ENCODE data around the gene SERP1. TPM values are rescaled to one million over a fixed set of nuclear protein-coding genes. Genes with fewer than 3 reads are reported as not detected.
A peak's percentile ranks its signal among the peaks of the same experiment; 100 is the strongest.
"Not testable (repeated sequence)": the region's sequence is repeated elsewhere in the genome, so short reads cannot be mapped to it uniquely, and the experiment has no call there.

Gene SERP1
- total RNA-seq, 1 donor from 2014 or later = 120 TPM

DNA sequence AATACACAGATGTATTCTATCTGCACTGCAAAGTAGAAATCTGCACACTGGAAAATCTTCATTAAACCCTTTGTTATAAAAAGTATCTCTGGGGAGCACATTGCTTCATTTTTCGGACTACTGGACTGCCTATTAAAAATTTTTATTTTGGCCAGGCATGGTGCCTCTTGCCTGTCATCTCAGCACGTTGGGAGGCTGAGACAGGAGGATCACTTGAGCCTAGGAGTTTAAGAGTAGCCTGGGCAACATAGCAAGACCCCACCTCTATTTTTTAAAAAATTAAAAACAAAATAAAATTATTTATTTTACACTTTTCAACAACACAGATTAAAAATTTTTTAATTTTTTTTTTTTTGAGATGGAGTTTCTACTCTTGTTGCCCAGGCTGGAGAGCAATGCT lies 6.0 kb downstream of the SERP1 start:
- ATAC-seq = no peak
- no peak for DNase-seq (ENCODE audit: low spot score)

DNA sequence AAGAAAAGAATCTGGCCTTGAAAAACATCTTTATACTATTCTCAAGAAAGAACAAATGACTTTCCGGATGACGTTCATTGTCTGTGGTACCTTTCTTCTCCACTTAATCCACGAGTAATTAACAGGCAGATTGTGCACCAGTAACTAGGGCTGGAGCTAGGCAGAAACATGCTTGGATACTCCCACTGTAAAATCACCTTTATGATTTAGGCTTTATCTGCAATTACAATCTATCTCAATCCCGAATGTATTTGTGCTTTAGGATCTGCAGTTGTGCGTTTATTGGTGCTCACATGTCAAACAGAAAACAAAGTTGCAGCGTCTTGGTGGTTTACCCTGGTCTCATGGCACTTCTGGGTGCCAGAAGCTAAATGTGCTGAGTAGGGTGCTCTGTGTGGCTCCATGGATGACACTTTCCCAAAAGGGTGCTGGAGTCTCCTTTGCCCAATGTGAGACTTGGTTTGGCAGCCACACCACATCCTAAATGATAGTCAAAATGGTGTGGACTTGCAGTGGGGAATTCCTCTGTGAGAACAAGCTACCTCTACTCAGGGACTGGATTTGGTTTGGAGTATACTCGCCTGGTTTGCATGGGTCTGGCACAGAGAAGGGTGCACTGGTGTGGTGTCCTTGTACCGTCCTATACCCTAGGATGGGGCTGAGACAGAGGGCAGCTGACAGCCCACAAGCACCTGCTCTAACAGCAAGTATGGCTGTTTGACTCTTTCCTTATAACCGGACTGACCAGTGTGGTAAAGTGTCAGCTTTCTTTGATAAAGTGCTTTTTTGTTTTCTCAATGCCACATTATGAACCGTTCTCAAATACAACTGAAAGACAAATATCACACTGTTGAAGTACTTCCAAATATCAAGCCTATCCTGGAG lies 7.7 kb downstream of the SERP1 start:
- ATAC-seq (peak; percentile 61), DNase-seq (ENCODE audit: low spot score) (no peak)

DNA sequence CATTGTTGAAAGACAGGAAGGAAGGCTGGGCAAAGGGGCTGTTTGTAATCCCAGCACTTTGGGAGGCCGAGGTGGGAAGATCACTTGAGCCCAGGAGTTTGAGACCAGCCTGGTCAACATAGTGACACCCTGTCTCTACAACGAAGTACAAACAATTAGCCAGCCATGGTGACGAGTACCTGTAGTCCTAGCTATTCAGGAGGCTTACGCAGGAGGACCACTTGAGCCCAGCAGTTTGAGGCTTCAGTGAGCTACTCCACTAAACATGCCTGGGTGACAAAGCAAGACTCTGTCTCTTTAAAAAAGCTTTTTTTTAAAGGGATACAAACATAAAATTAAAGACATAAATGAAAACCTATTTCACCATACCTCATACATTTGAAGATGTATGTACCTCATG lies 11.1 kb downstream of the SERP1 start:
- DNase-seq (ENCODE audit: low spot score) (no peak), ATAC-seq (no peak)

DNA sequence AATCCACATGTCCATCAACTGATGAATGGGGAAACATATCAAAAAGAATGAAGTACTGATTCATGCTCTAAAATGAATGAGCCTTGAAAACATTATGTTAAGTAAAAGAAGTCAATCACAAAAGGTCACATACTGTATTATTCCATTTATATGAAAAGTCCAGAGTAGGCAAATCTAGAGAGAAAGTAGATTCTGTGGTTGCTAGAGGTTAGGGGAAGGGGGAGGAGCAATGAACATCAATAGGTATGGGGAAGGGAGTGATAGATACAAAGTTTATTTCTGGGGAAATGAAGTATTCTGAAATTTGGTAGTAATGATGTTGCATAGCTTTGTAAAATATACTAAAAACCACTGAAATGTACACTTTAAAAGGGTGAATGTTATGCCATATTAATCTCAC lies 14.5 kb downstream of the SERP1 start:
- no peak for DNase-seq (ENCODE audit: low spot score)
- no peak for ATAC-seq

DNA sequence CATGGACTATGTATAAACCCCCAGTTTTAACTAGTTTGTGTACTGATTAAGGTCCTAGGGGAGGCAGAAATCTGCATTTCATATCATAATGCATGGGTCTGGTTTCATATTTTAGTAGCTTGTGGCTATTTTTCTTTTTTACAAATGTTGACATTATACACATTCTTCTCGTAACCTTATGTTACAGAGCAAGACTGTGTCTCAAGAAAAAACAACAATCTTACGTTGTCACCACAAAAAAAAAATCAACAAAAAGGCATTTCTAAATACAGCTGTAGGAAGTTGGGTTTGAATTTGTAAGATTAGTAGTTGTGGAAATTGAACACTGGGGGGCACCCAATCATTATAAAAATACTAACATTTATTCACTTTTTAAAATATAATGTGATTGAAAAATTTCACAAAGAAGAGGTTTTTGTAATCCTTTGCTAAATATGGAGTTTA lies 17.9 kb downstream of the SERP1 start:
- DNase-seq (ENCODE audit: low spot score) (no peak), ATAC-seq (peak; percentile 53)

DNA sequence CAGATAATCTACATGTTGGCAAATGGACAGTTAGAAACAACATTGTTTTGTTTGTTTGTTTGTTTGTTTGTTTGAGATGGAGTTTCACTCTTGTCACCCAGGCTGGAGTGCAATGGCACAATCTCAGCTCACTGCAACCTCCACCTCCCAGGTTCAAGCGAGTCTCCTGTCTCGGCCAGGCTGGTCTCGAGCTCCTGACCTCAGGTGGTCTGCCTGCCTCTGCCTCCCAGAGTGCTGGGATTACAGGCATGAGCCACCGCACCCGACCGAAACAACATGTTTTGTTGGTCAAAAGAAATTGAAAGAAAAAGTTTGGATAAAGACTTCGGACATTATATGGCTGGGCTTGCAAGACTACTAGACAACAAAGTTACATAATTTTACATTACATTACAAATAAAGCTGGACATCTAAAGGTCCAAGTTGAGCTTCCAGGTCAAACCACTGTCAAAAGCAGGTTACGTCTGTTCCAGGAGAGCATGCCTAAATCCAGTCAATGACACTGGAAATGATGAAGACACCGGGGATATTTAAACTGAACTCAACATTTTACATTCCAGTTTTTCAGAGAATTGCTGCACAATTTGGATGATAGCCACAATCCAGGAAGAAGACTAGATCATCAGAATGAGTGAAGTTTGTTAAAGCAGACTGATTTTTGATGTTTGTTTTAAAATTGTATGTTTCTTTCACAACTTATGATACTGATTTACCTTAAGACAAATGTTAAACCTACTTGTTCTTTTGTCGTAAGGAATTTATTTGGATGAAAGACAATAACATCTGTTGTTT lies 18.6 kb downstream of the SERP1 start:
- ATAC-seq (peak; percentile 31), DNase-seq (ENCODE audit: low spot score) (no peak)

DNA sequence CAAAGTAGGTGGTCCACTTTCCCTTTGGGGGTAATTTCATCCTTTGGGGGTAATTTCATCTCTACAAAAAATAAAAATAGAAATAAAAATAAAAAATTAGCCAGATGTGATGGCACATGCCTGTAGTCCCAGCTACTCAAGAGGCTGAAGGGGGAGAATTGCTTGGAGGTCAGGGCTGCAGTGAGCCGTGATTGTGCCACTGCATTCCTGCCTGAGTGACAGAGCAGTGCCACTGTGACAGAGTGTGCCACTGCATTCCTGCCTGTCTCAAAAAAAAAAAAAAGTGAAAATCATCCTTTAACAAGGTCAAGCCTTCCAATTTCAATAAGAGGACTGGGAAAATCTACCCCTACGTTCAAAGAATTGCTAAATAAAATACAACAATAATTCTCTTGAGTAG lies 22.8 kb downstream of the SERP1 start:
- no peak for DNase-seq (ENCODE audit: low spot score)
- ATAC-seq = no peak

DNA sequence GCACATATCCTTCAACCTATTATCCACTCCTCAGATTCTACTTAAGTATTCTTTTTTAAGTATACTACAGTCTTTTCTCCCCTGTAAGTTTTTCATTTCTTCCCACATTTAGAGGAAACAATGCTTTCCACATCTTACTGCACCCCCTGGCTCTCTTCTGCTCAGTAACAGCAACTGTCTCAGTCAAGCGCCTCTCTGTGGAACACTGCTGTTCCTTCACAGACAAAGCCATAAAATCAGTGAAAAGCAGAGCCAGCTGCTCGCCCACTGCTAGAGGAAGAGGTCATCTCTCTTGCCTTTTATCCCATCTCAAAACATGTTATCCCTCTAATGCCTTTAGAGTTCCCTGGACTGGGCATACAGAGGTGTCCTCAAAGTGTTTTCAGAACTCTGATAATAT lies 24.8 kb downstream of the SERP1 start:
- DNase-seq (ENCODE audit: low spot score) (no peak), ATAC-seq (no peak)

DNA sequence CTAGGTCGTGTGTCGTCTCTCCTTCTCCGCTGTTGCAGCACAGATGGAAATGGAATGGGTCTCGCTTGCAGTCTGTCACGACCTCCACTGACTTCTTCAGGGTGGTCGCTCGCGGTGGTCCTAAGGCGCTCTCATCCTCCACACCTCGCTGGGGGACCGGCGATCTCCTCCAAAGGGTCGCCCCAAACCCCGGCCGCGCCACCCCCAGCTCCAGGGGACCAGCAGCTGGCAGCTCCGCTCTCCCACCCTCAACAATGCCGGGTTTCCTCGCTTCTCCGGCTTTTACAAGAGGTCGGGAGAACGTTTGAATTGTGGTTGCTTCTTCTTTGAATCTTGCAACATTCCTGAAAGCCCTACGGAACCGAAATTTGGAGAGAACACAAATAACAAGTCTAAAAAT lies 25.9 kb downstream of the SERP1 start:
- ATAC-seq = no peak
- no peak for DNase-seq (ENCODE audit: low spot score)

DNA sequence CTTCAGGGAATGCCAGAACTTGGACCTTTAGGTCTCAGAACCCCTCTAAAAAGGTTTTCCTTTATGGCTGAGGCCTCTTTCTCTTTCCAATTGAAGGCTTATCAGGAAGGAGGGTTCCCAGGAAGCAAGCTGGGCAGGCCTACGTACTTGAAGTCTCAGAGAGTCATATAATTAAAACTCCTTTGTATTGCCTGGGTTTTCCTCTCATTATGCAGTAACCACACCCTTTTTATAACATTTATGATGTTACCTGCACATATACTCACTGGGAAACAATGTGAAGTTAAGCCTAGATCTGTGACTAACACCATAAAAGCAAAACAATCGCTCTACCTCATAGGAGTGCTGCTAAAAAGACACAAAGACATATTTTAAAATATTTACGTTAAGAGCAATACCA lies 27.3 kb downstream of the SERP1 start:
- DNase-seq (ENCODE audit: low spot score) (no peak), ATAC-seq (no peak)

DNA sequence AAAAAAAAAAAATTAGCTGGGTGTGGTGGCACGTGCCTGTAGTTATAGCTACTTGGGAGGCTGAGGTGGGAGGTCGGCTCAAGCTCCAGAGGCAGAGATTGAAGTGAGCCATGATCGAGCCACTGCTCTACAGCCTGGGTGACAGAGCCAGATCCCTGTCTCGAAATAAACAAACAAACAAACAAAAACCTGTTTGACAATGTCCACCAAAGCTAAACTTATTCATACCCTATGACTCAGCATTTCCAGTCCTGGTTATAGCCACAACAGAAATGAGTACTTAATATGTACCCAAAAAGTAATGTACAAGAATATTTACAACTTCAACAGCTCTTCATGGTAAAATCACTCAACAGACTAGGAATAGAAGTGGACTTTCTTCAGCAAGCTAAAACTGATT lies 31.1 kb downstream of the SERP1 start:
- no peak for ATAC-seq

DNA sequence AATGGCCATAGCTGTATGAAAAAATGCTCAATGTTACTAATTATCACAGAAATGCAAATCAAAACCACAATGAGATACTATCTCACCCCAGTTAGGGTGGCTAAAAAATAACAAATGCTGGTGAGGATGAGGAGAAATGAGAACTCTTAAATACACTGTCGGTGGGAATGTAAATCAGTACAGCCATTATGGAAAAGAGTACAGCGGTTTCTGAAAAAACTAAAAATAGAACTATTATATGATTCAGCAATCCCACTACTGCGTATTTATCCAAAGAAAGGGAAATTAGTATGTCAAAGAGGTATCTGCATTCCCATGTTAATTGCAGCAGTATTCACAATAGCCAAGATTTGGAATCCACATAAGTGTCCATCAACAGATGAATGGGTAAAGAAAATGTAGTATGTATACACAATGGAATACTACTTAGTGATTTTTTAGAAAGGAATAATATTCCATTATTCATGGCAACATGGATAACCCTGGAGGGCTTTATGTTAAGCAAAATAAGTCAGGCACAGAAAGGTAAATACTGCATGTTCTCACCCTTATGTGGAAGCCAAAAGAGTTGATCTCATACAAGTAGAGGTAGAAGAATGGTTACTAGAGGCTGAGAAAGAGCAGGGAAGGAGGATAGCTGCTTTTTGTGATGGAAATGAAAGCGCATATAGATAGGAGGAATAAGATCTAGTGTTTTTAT lies 35.0 kb downstream of the SERP1 start:
- DNase-seq (ENCODE audit: low spot score) (no peak), ATAC-seq (no peak)

More for the DNA sequence above, 31.1 kb downstream of the SERP1 start:
- DNase-seq (ENCODE audit: low spot score) = no peak

DNA sequence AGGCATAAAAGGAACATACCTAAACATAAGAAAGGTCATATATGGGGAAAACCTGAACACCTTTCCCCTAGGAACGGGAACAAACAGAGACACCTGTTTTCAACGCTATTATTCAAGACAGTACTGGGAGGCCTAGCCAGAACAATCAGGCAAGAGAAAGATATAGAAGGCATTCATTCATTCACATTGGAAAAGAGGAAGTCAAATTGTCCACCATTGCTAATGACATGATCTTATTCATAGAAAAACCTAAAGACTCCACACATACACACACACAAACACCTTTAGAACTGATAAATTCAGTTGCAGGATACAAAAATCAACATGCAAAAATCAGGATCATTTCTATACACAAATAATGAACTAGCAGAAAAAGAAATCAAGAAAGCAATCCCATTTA lies 36.5 kb downstream of the SERP1 start:
- no peak for DNase-seq (ENCODE audit: low spot score)
- no peak for ATAC-seq

DNA sequence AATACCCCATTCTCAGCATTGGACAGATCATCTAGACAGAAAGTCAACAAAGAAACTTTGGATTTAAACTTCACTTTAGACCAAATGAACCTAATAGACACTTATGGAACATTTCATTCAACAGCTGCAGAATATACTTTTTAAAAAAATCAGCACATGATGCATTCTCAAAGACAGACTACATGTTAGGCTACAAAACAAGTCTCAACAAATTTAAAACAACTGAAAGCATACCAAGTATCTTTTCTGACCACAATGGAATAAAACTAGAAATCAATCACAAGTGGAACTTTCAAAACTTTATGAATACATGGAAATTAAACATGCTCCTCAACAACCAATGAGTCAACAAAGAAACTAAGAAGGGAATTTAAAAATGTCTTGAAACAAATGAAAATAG lies 37.9 kb downstream of the SERP1 start:
- DNase-seq (ENCODE audit: low spot score) = no peak
- ATAC-seq = no peak

DNA sequence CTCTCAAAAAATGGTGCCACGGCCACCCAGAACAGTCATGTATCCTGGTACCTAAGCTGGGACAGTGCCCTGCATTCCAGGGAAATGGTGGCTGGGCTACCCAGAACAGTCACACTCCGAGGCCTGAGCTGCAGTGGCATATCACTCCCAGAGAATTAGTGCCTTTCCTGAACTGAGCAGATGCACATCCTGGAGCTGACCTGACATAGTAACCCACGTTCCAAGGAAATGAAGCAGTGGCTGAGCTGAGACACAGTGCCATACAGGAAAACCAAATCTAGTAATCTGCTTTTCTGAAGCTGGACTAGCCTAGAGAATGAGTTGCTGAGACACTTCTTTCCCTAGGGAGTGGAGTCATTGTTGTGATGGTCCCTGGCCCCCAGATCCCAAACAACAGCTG lies 41.8 kb downstream of the SERP1 start:
- ATAC-seq = no peak

DNA sequence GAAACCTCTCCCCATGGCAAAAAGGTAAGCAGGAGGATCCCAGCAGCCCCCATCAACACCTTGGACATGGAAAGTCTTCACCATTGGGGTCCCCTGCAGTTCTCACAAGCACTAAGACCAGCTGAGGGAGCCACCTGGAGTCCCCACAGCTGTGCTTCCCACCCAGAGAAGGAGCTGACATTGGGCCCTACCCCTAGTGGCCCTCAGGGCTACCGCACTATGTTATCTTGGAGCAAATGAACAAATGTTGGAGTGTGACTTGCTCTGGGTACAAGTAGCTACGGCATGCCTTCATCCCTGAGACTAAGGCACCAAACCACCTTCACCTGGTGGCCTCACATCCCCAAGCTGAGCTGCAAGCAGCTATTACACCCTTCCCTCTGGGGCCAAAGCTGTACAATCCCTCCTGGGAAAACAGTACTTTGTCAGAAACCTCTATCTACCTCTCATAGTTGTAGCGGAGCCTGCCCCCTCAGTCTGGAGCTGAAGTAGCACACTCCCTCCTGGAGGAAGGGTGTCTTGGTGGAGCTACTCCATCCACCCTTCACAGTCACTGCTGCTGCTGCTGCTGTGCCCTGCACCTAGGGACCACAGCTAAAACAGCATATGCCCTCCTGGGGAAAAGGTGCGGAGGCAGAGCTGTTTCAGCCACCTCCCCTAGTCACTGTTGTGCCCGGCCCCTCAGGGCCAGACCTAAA lies 42.7 kb downstream of the SERP1 start:
- ATAC-seq (no peak), DNase-seq (ENCODE audit: low spot score) (no peak)

More for the DNA sequence above, 41.8 kb downstream of the SERP1 start:
- DNase-seq (ENCODE audit: low spot score) = no peak

DNA sequence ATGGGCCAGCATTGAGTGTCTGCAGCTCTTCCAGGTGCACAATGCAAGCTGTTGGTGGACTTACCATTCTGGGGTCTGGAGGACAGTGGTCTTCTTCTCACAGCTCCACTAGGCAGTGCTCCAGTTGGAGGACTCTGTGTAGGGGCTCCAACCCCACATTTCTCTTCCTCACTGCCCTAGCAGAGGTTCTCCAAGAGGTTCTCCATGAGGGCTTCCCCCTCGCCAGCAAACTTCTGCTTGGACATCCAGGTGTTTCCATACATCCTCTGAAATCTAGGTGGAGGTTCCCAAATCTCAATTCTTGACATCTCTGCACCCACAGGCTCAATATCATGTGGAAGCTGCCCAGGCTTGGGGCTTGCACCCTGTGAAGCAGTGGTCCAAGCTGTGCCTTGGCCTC lies 45.3 kb downstream of the SERP1 start:
- not testable (repeated sequence) for ATAC-seq; DNase-seq (ENCODE audit: low spot score)

DNA sequence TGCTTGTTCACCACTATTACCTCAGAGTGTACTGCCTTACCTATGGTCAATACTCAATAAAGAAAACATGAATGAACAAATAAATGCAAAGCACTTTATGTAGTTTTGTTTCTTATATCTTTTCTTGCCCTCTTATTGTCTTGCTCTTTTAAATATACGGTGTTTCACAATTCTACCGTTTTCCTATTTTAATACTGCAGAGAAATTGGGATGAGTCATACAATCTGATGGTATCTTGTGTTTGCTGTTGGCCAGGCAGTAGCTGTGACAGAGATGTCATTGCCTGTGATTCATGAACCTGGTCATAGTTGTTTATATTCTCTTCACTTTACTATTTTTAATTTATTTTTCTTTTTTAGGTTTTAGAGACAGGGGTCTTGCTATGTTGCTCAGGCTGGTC lies 48.3 kb downstream of the SERP1 start:
- ATAC-seq = no peak
- DNase-seq (ENCODE audit: low spot score) = no peak

DNA sequence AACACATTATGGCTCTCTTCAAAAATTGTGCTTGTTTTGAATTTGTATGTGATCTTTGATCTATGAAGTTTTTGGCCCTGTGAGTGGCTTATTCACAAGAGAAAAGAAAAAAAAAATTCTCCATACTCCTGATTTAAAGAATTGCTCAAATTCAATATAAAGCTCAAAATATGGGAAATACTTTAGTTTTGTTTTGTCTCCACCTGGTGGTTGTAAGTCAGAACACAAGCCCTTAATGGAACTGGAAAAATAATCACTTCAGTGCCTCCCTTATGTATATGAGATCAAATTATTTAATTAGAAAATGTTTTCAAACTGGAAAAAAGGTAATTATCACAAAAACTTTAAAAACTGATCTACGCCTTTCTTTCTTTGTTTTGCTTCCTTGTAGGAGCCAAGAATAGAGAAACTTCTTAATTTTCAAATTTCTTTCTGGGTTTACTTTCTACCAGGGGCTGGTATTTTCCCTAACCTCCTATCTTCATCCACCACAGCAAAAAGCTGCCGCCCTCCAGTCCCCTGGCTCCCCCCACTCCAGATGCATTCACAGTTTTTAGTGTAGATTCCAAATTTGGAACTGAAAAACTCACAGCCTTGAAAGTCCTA lies 50.6 kb downstream of the SERP1 start:
- DNase-seq (ENCODE audit: low spot score) = no peak
- ATAC-seq = peak; percentile 85

DNA sequence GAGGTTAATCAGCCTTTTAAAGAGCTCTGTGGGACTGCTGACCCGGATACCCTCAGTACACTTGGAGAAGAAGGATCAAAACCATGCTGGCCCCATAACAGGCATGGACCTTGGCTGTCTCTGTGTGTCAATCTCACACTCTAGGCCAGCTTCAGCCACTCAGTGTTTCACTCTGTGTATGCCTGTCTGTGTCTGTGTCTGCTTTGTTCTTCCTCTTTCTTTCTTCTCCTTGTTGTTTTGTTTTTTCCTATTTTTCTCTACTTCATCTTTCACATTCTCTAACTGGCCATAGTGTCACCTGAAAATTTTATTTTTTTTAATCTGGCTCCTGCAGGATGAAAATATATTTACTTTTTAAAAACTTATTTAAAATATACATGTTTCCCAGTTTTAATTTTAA lies 51.1 kb downstream of the SERP1 start:
- no peak for DNase-seq (ENCODE audit: low spot score)

More for the DNA sequence above, 51.1 kb downstream of the SERP1 start:
- peak; percentile 67 for ATAC-seq

Data from left lobe of liver (tissue), 2 donors.